ENCODE data around the gene RMND5B.
A peak's percentile ranks its signal among the peaks of the same experiment; 100 is the strongest.
"Not testable (repeated sequence)": the region's sequence is repeated elsewhere in the genome, so short reads cannot be mapped to it uniquely, and the experiment has no call there.

Gene RMND5B, protein sequence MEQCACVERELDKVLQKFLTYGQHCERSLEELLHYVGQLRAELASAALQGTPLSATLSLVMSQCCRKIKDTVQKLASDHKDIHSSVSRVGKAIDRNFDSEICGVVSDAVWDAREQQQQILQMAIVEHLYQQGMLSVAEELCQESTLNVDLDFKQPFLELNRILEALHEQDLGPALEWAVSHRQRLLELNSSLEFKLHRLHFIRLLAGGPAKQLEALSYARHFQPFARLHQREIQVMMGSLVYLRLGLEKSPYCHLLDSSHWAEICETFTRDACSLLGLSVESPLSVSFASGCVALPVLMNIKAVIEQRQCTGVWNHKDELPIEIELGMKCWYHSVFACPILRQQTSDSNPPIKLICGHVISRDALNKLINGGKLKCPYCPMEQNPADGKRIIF

DNA sequence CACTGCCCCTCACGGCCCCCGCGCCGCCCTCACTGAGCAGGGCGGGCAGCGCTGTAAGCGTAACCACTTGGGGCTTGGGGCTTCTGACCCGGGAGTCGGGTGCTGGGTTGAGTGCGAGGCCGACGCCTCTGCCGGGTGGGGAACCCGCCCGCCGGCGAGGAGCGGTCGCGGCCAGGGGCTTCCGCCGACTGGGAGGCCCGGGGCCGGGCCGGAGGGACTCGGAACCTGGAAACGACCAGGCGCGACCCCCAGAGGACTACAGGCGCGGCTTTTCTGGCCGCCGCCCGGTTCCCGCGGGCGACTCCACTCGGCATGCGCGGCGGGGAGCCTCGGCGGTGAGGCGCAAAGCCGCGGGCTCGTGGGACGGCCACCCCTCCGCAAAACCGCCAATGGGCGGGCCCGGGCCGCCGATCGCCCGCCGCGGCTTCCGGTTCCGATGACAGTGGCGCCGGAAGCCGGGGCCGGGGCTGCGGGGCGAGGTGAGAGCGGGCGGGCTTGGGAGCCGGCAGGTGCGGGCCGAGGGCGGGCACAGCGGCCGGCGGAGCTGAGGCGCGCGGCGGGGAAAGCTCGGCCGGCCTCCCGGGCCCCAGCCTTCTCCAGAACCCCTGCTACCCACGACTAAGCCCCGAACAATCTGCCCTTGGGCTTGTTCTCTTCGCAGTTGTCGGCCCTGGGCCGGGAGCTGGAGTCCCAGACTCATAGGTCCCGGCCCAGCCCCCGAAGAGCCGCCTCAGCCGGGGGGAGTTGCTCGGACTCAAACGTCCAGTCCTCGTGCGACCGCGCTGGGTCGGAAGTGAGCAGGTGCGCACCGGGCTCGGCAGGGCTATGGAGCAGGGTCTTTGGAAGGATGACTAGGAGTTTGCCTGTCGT is at the start of gene RMND5B:
RMND5B (plus strand) TSS at position 439 of the 870 bp plus-strand sequence. CDS start 7,106 bp downstream, outside the sequence.
- DNase-seq (ENCODE audit: low read depth): peak; percentile 63

DNA sequence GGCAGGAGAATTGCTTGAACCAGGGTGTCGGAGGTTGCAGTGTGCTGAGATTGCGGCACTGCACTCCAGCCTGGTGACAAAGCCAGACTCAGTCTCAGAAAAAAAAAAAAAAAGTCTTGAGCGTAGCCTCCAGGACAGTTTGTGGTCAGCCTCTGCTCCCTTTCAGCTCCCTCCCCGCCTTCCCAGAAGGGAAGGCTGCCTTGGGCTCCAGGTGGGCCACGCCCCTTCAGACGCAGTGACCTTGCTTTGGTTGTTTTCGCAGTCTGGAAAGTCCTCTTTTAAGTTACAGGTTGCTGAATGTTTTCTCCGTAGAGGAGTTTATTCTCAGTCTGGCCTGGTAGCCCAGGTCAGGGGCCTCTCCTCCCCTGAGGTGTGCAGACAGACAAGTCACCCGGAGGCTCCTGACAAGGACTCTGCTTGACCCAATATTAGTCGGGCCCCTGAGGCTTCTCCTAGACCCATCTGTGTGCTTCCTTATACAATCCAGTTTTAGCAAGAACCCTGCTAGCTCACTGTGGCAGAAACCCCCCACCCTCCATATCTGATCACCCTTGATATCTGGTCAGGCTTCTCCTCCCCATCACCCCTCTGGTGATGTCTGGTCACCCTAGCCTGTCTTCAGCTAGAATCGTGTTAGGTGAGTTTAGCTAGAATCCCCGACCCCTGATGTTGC is 49.1 kb upstream of the RMND5B start:
- DNase-seq (ENCODE audit: low read depth): no peak

DNA sequence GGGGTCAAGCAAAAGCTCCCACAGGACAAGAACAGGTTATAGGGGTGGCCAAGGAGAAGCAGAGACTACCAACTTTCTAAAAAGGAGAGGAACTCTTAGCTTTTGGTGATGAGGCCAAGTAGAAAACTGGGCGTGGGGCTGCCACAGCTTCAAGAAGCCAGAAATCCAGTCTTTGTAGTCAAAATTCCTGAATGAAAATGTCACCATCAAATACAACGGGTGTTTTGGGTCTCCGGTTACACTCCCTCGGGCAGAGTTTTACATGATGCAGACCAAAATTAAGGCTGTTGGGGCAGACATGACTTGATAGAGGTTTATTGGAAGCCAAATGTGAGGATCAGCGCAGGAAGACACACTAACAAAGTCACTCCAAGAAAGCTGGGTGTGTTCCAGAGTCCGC is 46.9 kb upstream of the RMND5B start:
- DNase-seq (ENCODE audit: low read depth): no peak

DNA sequence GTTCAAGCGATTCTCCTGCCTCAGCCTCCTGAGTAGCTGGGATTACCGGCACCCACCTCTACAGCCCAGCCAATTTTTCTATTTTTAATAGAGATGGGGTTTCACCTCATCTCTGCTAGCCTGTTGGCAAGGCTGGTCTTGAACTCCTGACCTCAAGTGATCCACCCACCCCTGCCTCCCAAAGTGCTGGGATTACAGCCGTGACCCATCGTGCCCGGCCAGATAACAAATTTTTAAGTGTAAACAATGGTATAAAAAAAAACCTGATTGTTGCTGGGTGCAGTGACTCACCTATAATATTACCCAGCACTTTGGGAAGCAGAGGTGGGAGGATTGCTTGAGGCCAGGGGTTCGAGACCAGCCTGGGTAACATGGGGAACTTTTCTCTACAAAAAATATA is 45.5 kb upstream of the RMND5B start:
- DNase-seq (ENCODE audit: low read depth): no peak

DNA sequence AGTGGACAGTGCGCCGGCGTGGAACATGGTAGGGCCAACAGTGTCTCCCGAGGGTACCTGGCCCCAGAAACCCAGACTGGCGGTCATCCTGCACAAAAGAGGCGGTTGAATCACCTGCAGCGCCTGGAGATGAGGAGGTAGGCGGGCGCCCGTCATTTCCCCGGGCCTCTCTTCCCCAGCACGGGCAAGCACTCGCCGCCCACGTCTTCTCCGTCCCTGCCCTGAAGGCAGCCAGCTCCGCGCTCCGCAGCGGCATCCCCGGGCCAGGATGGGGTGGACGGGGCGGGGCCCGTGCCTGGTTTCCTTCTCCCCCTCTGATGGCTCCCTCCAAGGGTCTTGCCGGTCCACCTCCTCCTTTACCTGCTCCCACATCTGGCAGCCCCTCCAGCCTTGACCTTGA is 44.5 kb upstream of the RMND5B start:
- DNase-seq (ENCODE audit: low read depth): no peak

DNA sequence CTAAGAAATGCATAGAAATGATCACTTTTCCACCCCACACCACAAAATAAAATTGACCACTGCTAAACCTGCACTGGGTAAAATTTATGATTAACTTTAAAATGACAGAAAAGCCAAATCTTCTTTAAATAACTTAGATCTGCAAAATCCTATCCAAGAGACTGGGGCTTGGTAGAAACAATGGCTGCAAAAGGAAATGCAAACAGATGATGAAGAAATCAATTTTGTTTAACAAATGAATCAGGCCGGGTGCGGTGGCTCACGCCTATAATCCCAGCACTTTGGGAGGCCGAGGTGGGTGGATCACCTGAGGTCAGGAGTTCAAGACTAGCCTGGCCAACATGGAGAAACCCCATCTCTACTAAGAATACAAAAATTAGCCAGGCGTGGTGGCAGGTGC is 43.6 kb upstream of the RMND5B start:
- not testable (repeated sequence) for DNase-seq (ENCODE audit: low read depth)

DNA sequence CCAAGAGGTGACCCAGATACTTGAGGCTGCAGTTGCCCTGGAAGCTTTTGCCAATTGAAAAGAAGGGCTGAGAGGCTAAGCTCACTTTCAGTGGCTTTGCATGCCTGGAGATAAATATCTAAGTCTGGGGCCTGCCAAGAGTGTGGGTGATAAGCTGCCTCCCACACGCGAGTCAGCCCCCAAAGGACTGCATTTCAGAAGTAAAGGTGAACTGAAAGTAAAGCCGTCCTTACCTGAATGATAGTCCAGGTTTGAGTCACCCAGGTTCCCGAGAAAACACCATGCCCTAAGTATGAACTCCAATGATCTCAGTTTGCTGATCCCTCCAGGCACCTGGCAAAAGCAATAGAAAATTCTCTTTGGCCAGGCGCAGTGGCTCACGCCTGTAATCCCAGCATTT is 40.0 kb upstream of the RMND5B start:
- DNase-seq (ENCODE audit: low read depth): no peak

DNA sequence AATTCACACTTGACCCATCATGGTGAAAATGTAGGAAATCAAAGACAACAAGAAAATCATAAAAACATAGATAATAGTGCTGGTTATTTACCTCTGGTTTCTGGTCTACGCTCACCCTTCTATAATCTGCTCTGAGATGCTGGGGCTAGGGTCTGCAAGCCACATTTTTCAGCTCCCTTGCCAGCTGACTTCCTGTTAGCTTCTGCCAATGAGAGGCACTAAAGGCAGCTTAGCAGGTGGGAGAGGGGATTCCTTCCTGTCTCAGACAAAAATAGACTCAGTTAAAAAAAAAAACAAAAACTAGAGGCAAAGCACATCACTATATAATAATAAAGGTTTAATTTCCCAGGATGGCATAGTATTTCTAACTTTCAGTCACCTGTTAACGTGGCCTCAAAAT is 37.7 kb upstream of the RMND5B start:
- no peak for DNase-seq (ENCODE audit: low read depth)

DNA sequence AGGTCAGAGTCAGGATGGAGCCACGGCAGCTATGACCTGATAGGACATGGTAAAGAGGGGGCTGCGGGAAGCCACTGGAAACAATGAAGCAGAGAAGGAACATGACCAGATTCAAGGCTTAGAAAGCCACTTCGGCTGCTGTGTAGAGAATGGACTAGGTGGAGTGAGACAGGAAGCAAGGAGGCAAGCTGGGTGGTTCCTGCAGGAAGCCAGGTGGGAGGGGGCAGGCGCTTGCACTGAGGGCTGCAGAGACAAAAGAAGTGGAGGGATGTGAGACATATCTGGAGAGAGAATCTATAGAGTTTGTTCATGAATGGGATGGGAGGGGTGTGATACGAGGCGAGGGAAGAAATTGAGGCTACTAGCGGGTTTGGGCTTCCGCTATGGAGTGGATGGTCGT is 36.5 kb upstream of the RMND5B start:
- DNase-seq (ENCODE audit: low read depth): no peak

DNA sequence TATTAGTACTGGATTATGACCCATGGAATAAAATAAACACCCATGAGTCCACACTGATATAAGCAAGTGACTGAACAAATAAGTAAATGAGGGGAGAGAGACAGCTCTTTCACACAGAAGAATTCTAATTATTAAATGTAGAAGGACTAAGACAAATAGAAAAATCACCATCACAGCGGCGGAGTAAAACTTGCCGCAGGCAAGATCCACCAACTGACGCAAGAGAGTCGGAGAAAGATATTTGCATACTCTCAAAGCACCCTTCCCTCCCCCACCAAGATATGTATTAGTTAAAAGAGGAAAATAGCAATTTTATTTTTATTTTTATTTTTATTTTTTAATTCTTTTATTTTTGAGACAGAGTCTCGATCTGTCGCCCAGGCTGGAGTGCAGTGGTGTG is 32.1 kb upstream of the RMND5B start:
- DNase-seq (ENCODE audit: low read depth): no peak

DNA sequence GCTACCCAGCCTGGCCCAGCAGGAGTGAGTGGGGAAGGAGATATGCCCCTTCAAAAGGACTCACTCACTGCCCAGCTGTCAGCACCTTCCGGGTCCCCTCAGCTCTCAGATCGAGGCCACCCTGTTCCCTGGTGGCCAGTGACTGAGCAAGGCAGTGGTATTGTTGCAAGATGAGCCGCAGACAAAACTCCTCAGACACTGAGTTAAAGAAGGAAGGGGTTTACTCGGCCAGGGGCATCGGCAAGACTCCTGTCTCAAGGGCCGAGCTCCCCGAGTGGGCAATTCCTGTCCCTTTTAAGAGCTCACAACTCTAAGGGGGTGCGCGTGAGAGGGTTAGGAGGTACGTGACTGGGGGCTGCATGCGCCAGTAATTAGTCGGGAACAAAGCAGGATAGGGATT is 27.2 kb upstream of the RMND5B start:
- DNase-seq (ENCODE audit: low read depth): no peak

DNA sequence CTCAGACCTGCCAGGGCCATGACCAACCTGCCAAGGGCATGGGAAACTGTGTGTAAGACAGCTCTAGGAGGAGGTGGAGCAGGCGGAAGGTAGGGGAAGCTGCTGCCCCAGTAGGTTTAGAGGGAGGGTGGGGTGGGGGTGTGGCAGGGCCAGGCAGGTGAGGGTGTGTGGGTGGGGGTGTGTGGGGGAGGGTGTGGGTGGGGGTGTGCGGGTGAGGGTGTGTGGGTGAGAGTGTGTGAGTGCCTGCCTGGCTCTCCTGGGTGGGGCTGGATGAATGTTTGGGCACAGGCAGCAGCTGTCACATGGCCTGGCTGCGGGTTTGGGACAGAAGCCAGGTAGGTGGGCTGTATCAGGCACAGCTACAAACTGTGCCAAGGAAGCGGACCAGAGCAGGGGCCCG is 26.3 kb upstream of the RMND5B start:
- no peak for DNase-seq (ENCODE audit: low read depth)

DNA sequence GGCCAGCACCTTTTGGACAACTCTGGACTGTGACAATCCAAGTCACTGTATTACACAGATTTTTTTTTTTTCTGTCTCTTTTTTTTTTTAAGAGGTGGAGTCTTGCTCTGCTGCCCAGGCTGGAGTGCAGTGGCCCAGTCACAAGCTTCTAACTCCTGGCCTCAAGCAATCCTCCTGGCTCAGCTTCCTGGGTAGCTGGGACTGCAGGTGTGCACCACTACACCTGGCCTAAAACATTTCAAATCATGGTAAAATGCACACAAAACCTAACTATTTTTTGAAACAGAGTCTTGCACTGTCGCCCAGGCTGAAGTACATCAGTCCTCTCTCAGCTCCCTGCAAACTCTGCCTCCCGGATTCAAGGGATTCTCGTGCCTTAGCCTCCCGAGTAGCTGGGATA is 24.7 kb upstream of the RMND5B start:
- no peak for DNase-seq (ENCODE audit: low read depth)

DNA sequence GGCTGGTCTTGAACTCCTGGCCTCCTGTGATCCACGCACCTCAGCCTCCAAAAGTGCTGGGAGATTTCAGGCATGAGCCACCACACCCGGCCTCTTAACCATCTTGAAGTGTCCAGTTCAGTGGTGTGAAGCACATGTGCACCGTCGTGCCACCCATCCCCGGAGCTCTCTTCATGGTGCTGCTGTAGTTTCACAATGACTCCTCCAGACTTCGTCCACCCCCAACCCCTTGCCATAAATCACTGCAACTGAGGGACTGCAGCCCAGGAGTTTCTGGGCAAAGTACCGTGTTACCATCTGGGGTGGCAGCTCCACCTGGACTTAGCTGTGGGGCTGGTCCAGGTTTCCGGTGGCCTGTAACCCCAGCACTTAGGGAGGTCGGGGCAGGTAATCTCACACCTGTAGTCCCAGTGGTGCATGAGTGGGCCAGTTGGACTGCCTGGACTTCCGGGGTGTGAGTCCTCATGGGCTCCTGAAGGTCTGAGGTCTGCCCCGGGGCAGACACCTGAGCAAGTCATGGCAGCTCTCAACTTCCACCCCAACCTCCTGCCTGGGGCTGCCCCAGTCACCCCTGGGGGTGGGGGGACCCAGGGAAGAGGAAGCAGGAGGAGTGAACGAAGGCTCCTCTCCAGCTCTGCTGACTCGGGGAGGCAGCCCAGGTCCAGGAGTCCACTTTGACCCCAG is 24.1 kb upstream of the RMND5B start:
- DNase-seq (ENCODE audit: low read depth): no peak

DNA sequence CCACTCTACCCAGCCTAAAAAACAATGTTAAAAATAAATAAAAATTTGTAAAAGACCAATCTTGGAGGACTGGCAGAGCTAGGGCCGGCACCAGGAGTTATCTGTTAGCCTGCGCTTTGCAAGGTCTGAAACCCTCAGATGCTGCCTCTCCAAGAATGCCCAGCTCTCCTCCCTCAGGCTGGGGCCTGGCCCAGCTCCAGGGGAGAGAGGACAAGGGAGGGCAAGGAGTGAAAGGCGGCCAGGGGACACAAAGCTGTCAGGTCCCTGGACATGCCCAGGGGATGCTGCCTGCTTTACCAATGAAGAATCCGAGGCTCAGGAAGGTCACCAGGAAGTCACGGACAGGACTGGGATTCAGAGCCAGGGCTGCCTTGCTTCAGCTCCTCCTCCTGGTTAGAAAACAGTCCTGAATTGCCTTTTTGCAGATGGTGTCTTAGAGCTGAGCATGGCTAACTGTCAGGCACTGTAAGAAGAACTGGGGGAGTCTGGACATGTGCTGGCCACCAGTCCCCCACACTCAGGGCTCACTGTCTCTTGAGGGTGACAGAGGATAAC is 23.0 kb upstream of the RMND5B start:
- no peak for DNase-seq (ENCODE audit: low read depth)

DNA sequence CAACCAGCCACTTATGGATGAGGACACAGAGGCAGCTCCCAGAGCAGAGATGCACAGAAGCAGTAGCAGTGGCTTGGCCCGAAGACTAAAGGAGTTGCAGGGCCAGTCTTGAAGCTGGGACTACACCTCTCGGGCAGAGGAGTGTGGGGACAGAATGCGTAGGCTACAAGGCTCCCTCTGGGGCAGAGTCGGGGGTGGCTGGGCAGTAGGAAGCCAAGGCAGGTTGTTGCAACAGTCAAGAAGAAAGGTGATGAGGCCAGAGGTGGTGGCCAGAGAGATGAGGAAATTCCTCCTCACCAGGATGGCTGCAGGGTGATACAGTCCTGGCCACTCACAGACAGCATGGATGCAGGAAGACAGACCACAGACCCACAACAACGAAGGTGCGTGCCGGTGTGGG is 22.4 kb upstream of the RMND5B start:
- DNase-seq (ENCODE audit: low read depth): no peak

DNA sequence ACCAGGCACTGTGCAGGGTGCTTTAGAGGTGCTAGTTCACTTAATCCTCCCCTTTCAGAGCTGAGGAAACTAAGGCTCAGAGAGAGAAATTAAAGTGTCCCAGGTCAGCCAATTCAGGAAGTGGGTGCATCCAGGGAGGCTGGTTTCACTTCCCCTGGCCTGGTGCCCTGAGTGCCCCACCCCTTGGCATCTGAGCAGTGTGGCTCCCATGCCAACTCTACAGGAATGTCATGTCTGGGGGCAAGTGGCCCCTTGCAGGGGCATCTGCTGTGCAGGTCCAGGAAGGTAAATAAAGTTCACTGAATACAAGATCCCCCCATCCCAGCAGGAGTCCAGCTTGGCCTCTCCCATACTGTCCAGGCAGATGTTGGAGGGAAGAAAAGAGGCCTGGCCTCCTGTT is 21.8 kb upstream of the RMND5B start:
- DNase-seq (ENCODE audit: low read depth): no peak

DNA sequence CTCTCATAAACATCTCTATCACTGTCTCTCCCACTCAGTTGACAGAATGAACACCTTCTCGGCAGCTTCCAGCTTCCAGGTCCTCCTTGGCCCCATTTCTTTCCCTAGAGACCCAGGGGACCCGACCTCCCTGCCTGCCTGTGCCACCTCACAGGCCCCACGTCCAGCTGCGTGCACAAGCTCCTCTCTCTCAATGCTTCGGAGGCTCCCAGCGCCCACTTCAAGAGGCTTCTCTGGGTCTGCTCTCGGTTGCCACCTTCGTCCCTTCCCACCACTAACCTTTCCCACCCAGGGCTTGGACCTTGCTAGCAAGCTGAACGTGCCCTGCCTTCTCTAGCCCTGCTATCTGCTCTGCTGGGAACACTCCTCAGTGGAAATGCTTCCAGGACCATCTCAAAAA is 20.3 kb upstream of the RMND5B start:
- no peak for DNase-seq (ENCODE audit: low read depth)

DNA sequence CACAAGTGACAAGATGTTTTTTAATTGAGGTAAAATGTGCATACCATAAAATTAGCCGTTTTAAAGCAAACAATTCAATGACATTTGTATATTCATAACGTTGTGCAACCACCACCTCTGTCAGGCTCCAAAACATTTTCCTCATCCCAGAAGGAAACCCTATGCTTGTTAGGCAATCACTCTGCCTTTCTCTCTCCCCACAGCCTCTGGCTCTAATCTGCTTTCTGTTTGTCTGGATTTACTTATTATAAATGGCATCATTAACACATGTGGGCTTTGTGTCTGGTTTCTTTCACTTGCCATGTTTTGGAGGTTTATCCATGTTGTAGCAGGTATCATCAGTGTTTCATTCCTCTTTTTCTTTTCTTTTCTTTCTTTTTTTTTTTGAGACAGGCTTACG is 18.9 kb upstream of the RMND5B start:
- DNase-seq (ENCODE audit: low read depth): no peak

DNA sequence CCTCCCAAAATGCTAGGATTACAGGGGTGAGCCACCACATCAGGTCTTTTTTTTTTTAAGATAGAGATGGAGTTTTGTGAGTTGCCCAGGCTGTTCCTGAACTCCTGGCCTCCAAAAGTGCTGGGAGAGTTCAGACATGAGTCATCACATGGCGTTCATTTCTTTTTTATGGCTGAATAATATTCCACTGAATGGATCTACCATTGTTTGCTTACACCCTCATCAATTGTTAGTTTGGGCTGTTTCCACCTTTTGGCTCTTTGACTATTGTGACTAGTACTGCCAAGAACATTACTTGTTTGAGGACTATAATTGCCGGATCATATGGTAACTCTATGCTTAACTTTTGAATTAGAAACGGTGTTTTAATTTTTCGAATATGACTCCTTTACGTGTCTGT is 18.3 kb upstream of the RMND5B start:
- no peak for DNase-seq (ENCODE audit: low read depth)

DNA sequence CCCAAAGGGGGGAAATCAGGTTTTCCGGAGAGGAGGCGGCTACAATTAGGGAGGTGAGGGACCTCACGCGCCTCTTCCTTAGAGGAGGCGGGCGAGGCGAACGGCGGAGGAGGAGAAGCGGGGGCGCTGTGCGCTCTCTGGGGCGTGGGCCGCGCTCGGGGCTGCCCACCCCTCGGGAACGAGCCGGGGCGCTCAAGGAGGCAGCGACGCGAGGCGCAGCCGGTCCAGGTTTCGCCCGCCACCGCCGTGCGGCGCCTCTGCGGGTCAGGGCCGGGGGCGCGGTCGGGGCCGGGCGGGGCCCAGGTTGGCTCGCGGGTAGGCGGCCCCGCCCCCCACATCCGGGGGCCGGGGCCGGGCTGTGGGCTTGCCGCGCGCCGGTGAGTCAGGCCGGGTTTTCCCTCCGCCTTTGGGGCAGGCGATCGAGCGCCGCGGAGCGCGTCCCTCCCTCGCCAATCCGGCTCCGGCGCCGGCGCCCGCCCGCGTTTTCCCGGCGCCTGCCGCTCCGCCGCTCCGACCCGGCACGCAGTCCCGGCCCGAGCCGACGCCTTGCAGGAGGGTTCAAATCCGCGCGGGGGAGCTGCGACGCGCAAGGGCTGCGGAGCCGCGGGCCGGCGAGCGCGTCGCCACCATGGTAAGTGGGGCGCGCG is 17.6 kb upstream of the RMND5B start, which contains the start of gene N4BP3:
N4BP3 (plus strand) TSS at position 392 of the 647 bp plus-strand sequence. CDS start 6,052 bp downstream, outside the sequence.
- no peak for DNase-seq (ENCODE audit: low read depth)
